CD14-positive monocyte (primary cell): ENCODE data around the gene FAIM2. TPM values are rescaled to one million over a fixed set of nuclear protein-coding genes. Genes with fewer than 3 reads are reported as not detected.

Experiments used
- DNase-seq, 3 donors: peaks; one replicate each; pipeline ENCODE4 v3.0.0-alpha.2; 2011 to 2022
- H2AFZ ChIP-seq: 2 replicates; pipeline ENCODE4 v1.6.0; 2012; ENCODE audit warnings: mild to moderate bottlenecking, low read depth, low read length, inconsistent platforms; ENCODE audit not compliant: insufficient read depth, poor library complexity, severe bottlenecking
- H3K27ac ChIP-seq, 2 donors: 1 replicate in 1 of 2; 2 replicates in 1 of 2; pipeline ENCODE4 v1.5.1; 2012 to 2013; ENCODE audit warnings: low read length in 2 of 2, control low read depth in 1 of 2, inconsistent platforms in 1 of 2, low read depth in 1 of 2, mild to moderate bottlenecking in 1 of 2
- H3K27me3 ChIP-seq, 2 donors: one replicate each; pipeline versions ENCODE4 v1.6.0 to v1.6.1; 2011 to 2013; ENCODE audit warnings: low read length in 2 of 2; ENCODE audit not compliant: control insufficient read depth in 2 of 2, insufficient read depth in 2 of 2
- H3K36me3 ChIP-seq, 2 donors: replicated peaks in 1 of 2; 1 replicate in 1 of 2; 2 replicates in 1 of 2; pipeline versions ENCODE4 v1.5.1 to v1.6.1; 2012 to 2013; ENCODE audit warnings: low read length in 2 of 2, control low read depth in 1 of 2, inconsistent platforms in 1 of 2, mild to moderate bottlenecking in 1 of 2; ENCODE audit not compliant: insufficient read depth in 2 of 2, control insufficient read depth in 1 of 2
- H3K4me1 ChIP-seq, 2 donors: 1 replicate in 1 of 2; 2 replicates in 1 of 2; pipeline versions ENCODE4 v1.5.1 to v1.6.1; 2012 to 2013; ENCODE audit warnings: low read length in 2 of 2, control low read depth in 1 of 2, inconsistent platforms in 1 of 2, mild to moderate bottlenecking in 1 of 2, moderate library complexity in 1 of 2; ENCODE audit not compliant: insufficient read depth in 2 of 2, control insufficient read depth in 1 of 2
- H3K4me2 ChIP-seq: replicated peaks from 2 replicates; pipeline ENCODE3; 2012; ENCODE audit warnings: low read length, moderate library complexity, mild to moderate bottlenecking; ENCODE audit not compliant: poor library complexity, severe bottlenecking; ENCODE audit errors: extremely low read depth
- H3K4me3 ChIP-seq, 3 experiments: fragments of 200-600 bp in 1 of 3; sonication (generic) in 1 of 3; replicated peaks in 1 of 3; 1 replicate in 2 of 3; 2 replicates in 1 of 3; pipeline ENCODE4 v1.5.1; 2011 to 2013; ENCODE audit warnings: low read length in 3 of 3, mild to moderate bottlenecking in 3 of 3, control low read depth in 2 of 3, low read depth in 2 of 3, inconsistent platforms in 1 of 3, moderate library complexity in 1 of 3
- H3K79me2 ChIP-seq: 2 replicates; pipeline ENCODE4 v1.6.0; 2012; ENCODE audit warnings: mild to moderate bottlenecking, control low read depth, inconsistent platforms, low read length, moderate library complexity; ENCODE audit not compliant: insufficient read depth
- H3K9ac ChIP-seq: 2 replicates; pipeline ENCODE4 v1.6.0; 2017; ENCODE audit warnings: low read length, mild to moderate bottlenecking; ENCODE audit not compliant: insufficient read depth, poor library complexity, severe bottlenecking
- H3K9me3 ChIP-seq, 2 donors: replicated peaks in 1 of 2; 1 replicate in 1 of 2; 2 replicates in 1 of 2; pipeline versions ENCODE4 v1.5.1 to v1.6.1; 2012 to 2013; ENCODE audit warnings: low read length in 2 of 2, control low read depth in 1 of 2; ENCODE audit not compliant: control insufficient read depth in 1 of 2, insufficient read depth in 1 of 2
- H4K20me1 ChIP-seq: 2 replicates; pipeline ENCODE4 v1.6.0; 2012; ENCODE audit warnings: mild to moderate bottlenecking, low read length, control low read depth, moderate library complexity; ENCODE audit not compliant: insufficient read depth
- H3K27ac Mint-ChIP-seq, 7 donors: one replicate each; pipeline ENCODE4 v1.8.0; 2020; ENCODE audit warnings: mild to moderate bottlenecking in 7 of 7, mixed read lengths in 7 of 7, moderate library complexity in 6 of 7, inconsistent platforms in 2 of 7
- H3K27me3 Mint-ChIP-seq, 3 donors: one replicate each; pipeline ENCODE4 v1.8.0; 2021 to 2022; ENCODE audit warnings: low read depth in 3 of 3, mild to moderate bottlenecking in 3 of 3, mixed read lengths in 3 of 3, moderate library complexity in 3 of 3, inconsistent platforms in 1 of 3
- H3K36me3 Mint-ChIP-seq, 2 donors: one replicate each; pipeline ENCODE4 v1.8.0; 2020; ENCODE audit warnings: mixed read lengths in 2 of 2, inconsistent platforms in 1 of 2, mild to moderate bottlenecking in 1 of 2
- H3K4me1 Mint-ChIP-seq: one replicate; pipeline ENCODE4 v1.8.0; 2020; ENCODE audit warnings: mild to moderate bottlenecking, mixed read lengths
- H3K4me3 Mint-ChIP-seq, 2 donors: one replicate each; pipeline ENCODE4 v1.8.0; 2020; ENCODE audit warnings: mild to moderate bottlenecking in 2 of 2, mixed read lengths in 2 of 2, moderate library complexity in 1 of 2
- H3K9me3 Mint-ChIP-seq, 7 donors: one replicate each; pipeline ENCODE4 v1.8.0; 2020 to 2022; ENCODE audit warnings: mixed read lengths in 7 of 7, mild to moderate bottlenecking in 6 of 7, moderate library complexity in 6 of 7, inconsistent platforms in 2 of 7
- WGBS: methylation state at CpG from one replicate; pipeline ENCODE4 v1.1.5; 2013; ENCODE audit warnings: missing lambda C conversion rate; ENCODE audit not compliant: insufficient coverage; 5-methylcytosine and 5-hydroxymethylcytosine counted together
- intact Hi-C, 2 donors: fragments of 100-400 bp; cut with micrococcal nuclease; formaldehyde crosslinking; loops; one replicate each; pipeline versions ENCODE4 v1.15.0 to v1.15.1; 2023
- polyA plus RNA-seq, 3 donors: library from polyadenylated mRNA; depleted of rRNA in 1 of 3; unstranded in 2 of 3; stranded (reverse) in 1 of 3; fragments of 300-500 nt in 2 of 3; fragments of >200 nt in 1 of 3; fragmentation: Illumina TruSeq in 2 of 3; gene quantifications; 1 replicate in 2 of 3; 2 replicates in 1 of 3; pipeline ENCODE4 v1.2.3, GENCODE V29; 2012 to 2021
- TF ChIP-seq, protein P1 (sequence below): fragments of 200-600 bp; IDR thresholded peaks from one replicate; pipeline ENCODE4 v1.8.0; 2022; ENCODE audit warnings: antibody characterized with exemption, mild to moderate bottlenecking

The FAIM2 gene
- polyA plus RNA-seq, 3 donors: not detected

DNA sequence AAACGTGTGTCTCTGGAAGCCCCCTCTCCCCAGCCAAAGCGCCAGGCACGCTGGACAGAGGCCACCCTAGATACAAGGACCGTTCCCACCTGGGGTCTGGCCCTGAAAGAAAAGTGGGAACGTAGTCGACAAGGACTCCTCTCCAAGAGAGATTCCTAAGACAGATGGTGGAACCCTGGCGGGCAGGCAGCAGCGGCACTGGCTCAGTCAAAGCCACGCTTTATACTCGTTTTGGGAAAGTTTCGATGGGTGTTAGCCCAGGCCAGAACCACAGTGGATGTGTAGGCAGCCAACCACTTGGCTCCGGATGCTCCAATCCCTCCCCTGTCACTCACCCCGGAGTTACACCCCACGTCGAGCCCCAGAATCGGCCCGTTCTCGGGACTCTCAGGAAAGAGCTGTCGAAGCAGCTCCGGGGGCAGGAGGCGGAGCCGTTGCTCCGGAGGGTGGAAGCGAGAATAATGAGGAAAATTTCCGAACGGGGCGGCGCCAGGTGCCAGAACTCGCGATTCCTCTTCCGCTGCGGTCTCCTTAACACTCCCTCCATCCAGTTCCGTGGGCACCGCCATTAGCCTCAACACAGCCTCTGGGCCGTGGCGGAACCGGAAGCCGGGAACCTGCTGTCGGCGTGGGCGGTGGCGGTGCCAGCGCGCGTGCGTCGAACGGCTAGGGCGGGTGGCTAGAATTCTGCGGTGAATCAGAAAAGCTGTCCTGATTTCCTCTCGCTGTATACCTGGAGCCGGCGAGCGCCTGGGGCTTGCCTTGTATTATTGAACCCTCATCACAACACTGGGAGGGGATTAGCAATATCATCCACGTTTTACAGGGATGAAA lies 61.0 kb downstream of the FAIM2 start, which contains the start of gene BCDIN3D:
Gene BCDIN3D, minus strand, starts transcription at position 588 of the 834 bp plus-strand sequence. Its CDS starts 19 bp downstream, at position 569.
- 1% methylated on average over 33 of the region's 55 CpGs for WGBS
- Histone ChIP-seq H3K36me3 (no peaks in the 10 kb centered on the region), H3K9me3 (no peaks in the 10 kb centered on the region), H3K27me3 (peaks cover 0 to under 1% of the 10 kb centered on the region in 2 donors), H3K4me3 (peak within 1 kb of the TSS; percentile 50 to 81 (median 63)), H4K20me1 (peaks cover 4% of the 10 kb centered on the region), H2AFZ (peak within 1 kb of the TSS; percentile 91), H3K9ac (peak within 1 kb of the TSS; percentile 81), H3K4me2 (peak within 1 kb of the TSS; percentile 89), H3K4me1 (peaks cover 17 to 25% of the 10 kb centered on the region in 2 donors), H3K79me2 (peaks cover 4% of the 10 kb centered on the region), H3K27ac (peak within 1 kb of the TSS; percentile 88 to 93)
- Mint-ChIP-seq H3K9me3 (peaks cover 0 to 3% (median 0%) of the 10 kb centered on the region in 7 donors), H3K27me3 (peaks cover 0 to 5% (median 2%) of the 10 kb centered on the region in 3 donors), H3K4me3 (peak within 1 kb of the TSS; percentile 89 to 93), H3K36me3 (peaks cover 3 to 8% of the 10 kb centered on the region in 2 donors), H3K4me1 (peaks cover 29% of the 10 kb centered on the region), H3K27ac (peak within 1 kb of the TSS; percentile 90 to 97 (median 95))
- intact Hi-C loops: no loop called here
- DNase-seq: peak; percentile 87 to 92 (median 90)
- TF ChIP-seq, protein P1, sequence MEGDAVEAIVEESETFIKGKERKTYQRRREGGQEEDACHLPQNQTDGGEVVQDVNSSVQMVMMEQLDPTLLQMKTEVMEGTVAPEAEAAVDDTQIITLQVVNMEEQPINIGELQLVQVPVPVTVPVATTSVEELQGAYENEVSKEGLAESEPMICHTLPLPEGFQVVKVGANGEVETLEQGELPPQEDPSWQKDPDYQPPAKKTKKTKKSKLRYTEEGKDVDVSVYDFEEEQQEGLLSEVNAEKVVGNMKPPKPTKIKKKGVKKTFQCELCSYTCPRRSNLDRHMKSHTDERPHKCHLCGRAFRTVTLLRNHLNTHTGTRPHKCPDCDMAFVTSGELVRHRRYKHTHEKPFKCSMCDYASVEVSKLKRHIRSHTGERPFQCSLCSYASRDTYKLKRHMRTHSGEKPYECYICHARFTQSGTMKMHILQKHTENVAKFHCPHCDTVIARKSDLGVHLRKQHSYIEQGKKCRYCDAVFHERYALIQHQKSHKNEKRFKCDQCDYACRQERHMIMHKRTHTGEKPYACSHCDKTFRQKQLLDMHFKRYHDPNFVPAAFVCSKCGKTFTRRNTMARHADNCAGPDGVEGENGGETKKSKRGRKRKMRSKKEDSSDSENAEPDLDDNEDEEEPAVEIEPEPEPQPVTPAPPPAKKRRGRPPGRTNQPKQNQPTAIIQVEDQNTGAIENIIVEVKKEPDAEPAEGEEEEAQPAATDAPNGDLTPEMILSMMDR: no peak

DNA sequence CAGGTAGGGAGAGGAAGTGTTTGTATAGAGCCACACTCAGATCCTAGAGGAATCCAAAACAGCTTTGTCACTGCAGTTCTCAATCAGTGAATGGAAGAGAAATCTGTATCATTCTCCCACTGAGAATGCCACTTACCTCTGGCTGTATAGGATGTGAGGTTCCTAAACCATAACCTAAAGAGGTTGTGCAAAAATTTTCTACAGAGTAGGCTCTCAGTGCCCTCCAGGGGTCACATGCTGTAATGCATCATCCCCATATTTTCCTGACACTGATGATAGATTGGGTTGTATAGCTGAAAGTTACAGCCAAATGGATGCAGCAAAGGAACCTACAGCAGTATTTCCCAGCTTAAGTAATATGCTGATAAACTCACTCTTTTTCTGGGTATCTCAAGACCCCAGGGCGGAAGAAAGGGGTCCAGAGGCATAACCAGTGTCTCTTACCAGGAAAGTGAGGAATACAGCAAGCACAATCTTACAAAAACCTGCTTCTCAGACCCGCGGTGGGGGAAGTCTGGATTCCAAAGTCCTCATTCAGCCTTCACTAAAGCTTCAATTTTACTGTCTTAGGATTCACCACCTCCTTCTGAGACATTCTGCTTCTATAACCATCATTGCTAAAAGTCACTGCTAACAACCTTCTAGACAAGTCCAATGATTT lies 64.6 kb downstream of the FAIM2 start:
- Histone ChIP-seq H3K9me3 (no peaks in the 10 kb centered on the region), H3K27ac (no peak overlapping the region), H3K27me3 (no peaks in the 10 kb centered on the region), H3K36me3 (no peaks in the 10 kb centered on the region), H3K79me2 (peaks cover 4% of the 10 kb centered on the region), H3K4me3 (no peak overlapping the region), H2AFZ (no peak overlapping the region), H3K4me2 (no peak overlapping the region), H3K4me1 (peaks cover 17 to 25% of the 10 kb centered on the region in 2 donors), H3K9ac (no peak overlapping the region), H4K20me1 (peaks cover 4% of the 10 kb centered on the region)
- 65% methylated on average over 3 of the region's 3 CpGs for WGBS
- H3K4me3 Mint-ChIP-seq: no peak overlapping the region
- H3K36me3 Mint-ChIP-seq: peaks cover 3 to 10% of the 10 kb centered on the region in 2 donors
- H3K4me1 Mint-ChIP-seq: peaks cover 25% of the 10 kb centered on the region
- H3K27ac Mint-ChIP-seq: peak overlapping the region in 1 of 7 donors; percentile 74
- TF ChIP-seq, protein P1: peak; percentile 92
- no peaks in the 10 kb centered on the region for H3K27me3 Mint-ChIP-seq
- peak; percentile 41 to 72 (median 61) for DNase-seq
- intact Hi-C loops: loop anchor here (2.0 to 10.0 kb wide), 3 partner anchors 60 to 204 kb away; no protein-coding TSS in a partner anchor
- H3K9me3 Mint-ChIP-seq: peaks cover 0 to 3% (median 0%) of the 10 kb centered on the region in 7 donors
